ENCODE data around the gene ATXN7. TPM values are rescaled to one million over a fixed set of nuclear protein-coding genes. Genes with fewer than 3 reads are reported as not detected.

The ATXN7 gene
- total RNA-seq, 1 experiment from 2014 or later, result 27.5 TPM

- Histone ChIP-seq H3K27me3 (ENCODE audit: insufficient read depth, low read length) (no peaks in the 10 kb centered on the region), H3K4me2 (ENCODE audit: low read length) (peak overlapping the region; percentile 42; the same call in 1 of the 2 replicates), H2AFZ (ENCODE audit: low read depth, low read length, poor library complexity, severe bottlenecking) (no peak overlapping the region), H3K9me2 (ENCODE audit: insufficient read depth) (no peaks in the 10 kb centered on the region), H3K79me2 (ENCODE audit: insufficient read depth, low read length) (peaks cover 76% of the 10 kb centered on the region), H3K9me3 (ENCODE audit: control insufficient read depth in 1 of 2, insufficient read depth in 1 of 2, low read depth in 1 of 2, low read length in 2 of 2) (no peaks in the 10 kb centered on the region), H3K27ac (ENCODE audit: low read depth, low read length) (no peak overlapping the region), H4K20me1 (ENCODE audit: insufficient read depth) (no peaks in the 10 kb centered on the region), H3K9ac (ENCODE audit: low read length) (no peak overlapping the region), H3K4me3 (replicated peaks in 1 of 2; ENCODE audit: low read depth in 1 of 2, low read length in 2 of 2) (no peak overlapping the region), H3K36me3 (ENCODE audit: control insufficient read depth in 1 of 2, insufficient read depth in 2 of 2, low read length in 2 of 2) (no peaks in the 10 kb centered on the region), H3K4me1 (ENCODE audit: control insufficient read depth in 1 of 2, insufficient read depth in 2 of 2, low read length in 2 of 2) (peaks cover 7 to 36% of the 10 kb centered on the region in 2 experiments)
- ChIA-PET RAD21 (ENCODE audit: low non-redundant PET in 1 of 2, low total read pairs in 2 of 2, uncharacterized antibody in 2 of 2, unreplicated experiment in 2 of 2) (no interaction called here), POLR2A (no interaction called here), CTCF (no interaction called here)
- intact Hi-C loops (cut with micrococcal nuclease), result no loop called here
- DNase-seq (ENCODE audit: low read depth, low spot score) (no peak), ATAC-seq (no peak)
- BruUV-seq (replicated peaks), result no TSS peak
- TF ChIP-seq EZH2phosphoT487 (IDR thresholded peaks at IDR 0.05; ENCODE audit: borderline replicate concordance) (no peak), SP1 (IDR thresholded peaks at IDR 0.05; ENCODE audit: low read depth) (peak; percentile 23; the same call in 1 of the 2 replicates)
Observed at GRCh38 chr3:63847718-63848450, 15.8 kb upstream of the ATXN7 start.

DNA sequence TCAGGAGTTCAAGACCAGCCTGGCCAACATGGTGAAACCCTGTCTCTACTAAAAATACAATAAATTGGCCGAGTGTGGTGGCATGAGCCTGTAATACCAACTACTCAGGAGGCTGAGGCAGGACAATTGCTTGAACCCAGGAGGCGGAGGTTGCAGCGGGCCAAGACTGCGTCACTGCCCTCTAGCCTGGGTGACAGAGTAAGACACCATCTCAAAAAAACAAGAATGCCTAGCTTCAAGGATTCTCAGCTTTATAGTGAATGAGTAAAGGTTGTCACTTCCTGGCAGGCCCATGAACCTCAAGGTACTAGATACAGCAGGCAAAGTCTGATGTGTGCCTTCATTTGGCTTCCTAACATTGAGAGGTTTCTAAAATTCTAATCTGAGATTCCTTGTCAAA is 14.5 kb upstream of the ATXN7 start:
- intact Hi-C loops (cut with micrococcal nuclease), result no loop called here
- ATAC-seq (peak; percentile 60), DNase-seq (ENCODE audit: low read depth, low spot score) (no peak)
- H3K27me3 ChIP-seq (ENCODE audit: insufficient read depth, low read length), result no peaks in the 10 kb centered on the region
- TF ChIP-seq POLR2A (IDR thresholded peaks at IDR 0.05; ENCODE audit: borderline replicate concordance, extremely low read depth, insufficient read depth, insufficient read length), result no peak
- no peak for TF ChIP-seq SP1 (IDR thresholded peaks at IDR 0.05; ENCODE audit: low read depth)
- TF ChIP-seq ZFX (IDR thresholded peaks at IDR 0.05), result no peak
- no peak for TF ChIP-seq CBX3 (IDR thresholded peaks at IDR 0.05; ENCODE audit: low read depth)
- TF ChIP-seq ZBTB33 (IDR thresholded peaks at IDR 0.05; ENCODE audit: extremely low read depth, insufficient replicate concordance, low read length), result no peak
- no peak for TF ChIP-seq CEBPB (IDR thresholded peaks at IDR 0.05; ENCODE audit: low read depth)
- TF ChIP-seq, protein P1, sequence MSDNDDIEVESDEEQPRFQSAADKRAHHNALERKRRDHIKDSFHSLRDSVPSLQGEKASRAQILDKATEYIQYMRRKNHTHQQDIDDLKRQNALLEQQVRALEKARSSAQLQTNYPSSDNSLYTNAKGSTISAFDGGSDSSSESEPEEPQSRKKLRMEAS (IDR thresholded peaks at IDR 0.05), result no peak
- TF ChIP-seq ZNF274 (IDR thresholded peaks at IDR 0.05; ENCODE audit: low read depth, low read length), result no peak
- no peak for TF ChIP-seq POLR2AphosphoS5 (IDR thresholded peaks at IDR 0.05; ENCODE audit: low read depth, low read length)
- no peak for TF ChIP-seq SIN3A (IDR thresholded peaks at IDR 0.05; ENCODE audit: low read depth)
- no peak for TF ChIP-seq EGR1 (IDR thresholded peaks at IDR 0.05; ENCODE audit: low read depth)
- no peak for TF ChIP-seq FOSL1 (IDR thresholded peaks at IDR 0.05; ENCODE audit: low read depth)
- no peak for TF ChIP-seq YY1 (IDR thresholded peaks at IDR 0.05; ENCODE audit: extremely low read depth, insufficient replicate concordance, low read depth, low read length)
- no peak for TF ChIP-seq JUND (IDR thresholded peaks at IDR 0.05)
- no peak overlapping the region for H3K4me3 ChIP-seq (replicated peaks in 1 of 2; ENCODE audit: low read depth in 1 of 2, low read length in 2 of 2)
- H3K79me2 ChIP-seq (ENCODE audit: insufficient read depth, low read length), result peaks cover 72% of the 10 kb centered on the region
- H3K9ac ChIP-seq (ENCODE audit: low read length), result no peak overlapping the region
- H3K27ac ChIP-seq (ENCODE audit: low read depth, low read length), result no peak overlapping the region
- no peak overlapping the region for H2AFZ ChIP-seq (ENCODE audit: low read depth, low read length, poor library complexity, severe bottlenecking)
- H3K4me1 ChIP-seq (ENCODE audit: control insufficient read depth in 1 of 2, insufficient read depth in 2 of 2, low read length in 2 of 2), result peaks cover 7 to 36% of the 10 kb centered on the region in 2 experiments
- no peaks in the 10 kb centered on the region for H3K9me3 ChIP-seq (ENCODE audit: control insufficient read depth in 1 of 2, insufficient read depth in 1 of 2, low read depth in 1 of 2, low read length in 2 of 2)
- RAD21 ChIA-PET (ENCODE audit: low non-redundant PET in 1 of 2, low total read pairs in 2 of 2, uncharacterized antibody in 2 of 2, unreplicated experiment in 2 of 2), result no interaction called here
- BruUV-seq (replicated peaks), result no TSS peak
- H3K9me2 ChIP-seq (ENCODE audit: insufficient read depth), result no peaks in the 10 kb centered on the region
- peak overlapping the region; percentile 15; the same call in 1 of the 2 replicates for H3K4me2 ChIP-seq (ENCODE audit: low read length)
- no peaks in the 10 kb centered on the region for H4K20me1 ChIP-seq (ENCODE audit: insufficient read depth)
- POLR2A ChIA-PET, result no interaction called here
- H3K36me3 ChIP-seq (ENCODE audit: control insufficient read depth in 1 of 2, insufficient read depth in 2 of 2, low read length in 2 of 2), result no peaks in the 10 kb centered on the region
- CTCF ChIA-PET, result no interaction called here

All from HCT116 (cell line).